HCT116 (cell line): Measurements from ENCODE around the gene KRTAP10-8. TPM values are rescaled to one million over a fixed set of nuclear protein-coding genes. Genes with fewer than 3 reads are reported as not detected.

Source experiments
- ATAC-seq: fragments of 200-7000 bp; cut with Tn5 transposase; 2 replicates; pipeline ENCODE4 v1.9.1; 2020; ENCODE audit warnings: mild to moderate bottlenecking, moderate library complexity
- BruUV-seq: library from RNA; stranded (reverse); fragments of 400-500 nt; replicated peaks from 2 replicates; lab custom pipeline; 2021; lab: Mats Ljungman, UMichigan
- CTCF ChIA-PET: fragments of 300-600 bp; sonication (Branson Sonifier 250); formaldehyde crosslinking; loops from one replicate; lab custom pipeline; 2021; ENCODE audit warnings: antibody characterized with exemption; lab: Charles Lee
- POLR2A ChIA-PET: fragments of 300-600, 350-600 bp; sonication (Branson Sonifier 250); formaldehyde crosslinking; loops from one replicate; lab custom pipeline; 2021; ENCODE audit warnings: antibody characterized with exemption; lab: Charles Lee
- RAD21 ChIA-PET, 2 experiments: fragments of 300-600 bp; sonication (Branson Sonifier 250); formaldehyde crosslinking; loops; one replicate each; lab custom pipeline; 2023; ENCODE audit warnings: low total read pairs in 2 of 2; ENCODE audit not compliant: uncharacterized antibody in 2 of 2, unreplicated experiment in 2 of 2, low non-redundant PET in 1 of 2; lab: Charles Lee
- DNase-seq: peaks from one replicate; pipeline ENCODE4 v3.0.0-alpha.2; 2010; ENCODE audit warnings: low read depth, low spot score
- H2AFZ ChIP-seq: fragments of 200-600 bp; shearing (Covaris generic), sonication (generic); 2 replicates; pipeline ENCODE4 v1.6.1; 2017; ENCODE audit warnings: low read depth, mixed run types, mixed read lengths, antibody characterized with exemption, low read length; ENCODE audit not compliant: poor library complexity, severe bottlenecking
- H3K27ac ChIP-seq: 2 replicates; pipeline ENCODE4 v1.5.1; 2012; ENCODE audit warnings: low read depth, low read length
- H3K27me3 ChIP-seq: fragments of 200-600 bp; sonication (generic); 2 replicates; pipeline ENCODE4 v1.6.1; 2016; ENCODE audit warnings: mixed run types, low read length, mixed read lengths; ENCODE audit not compliant: insufficient read depth
- H3K36me3 ChIP-seq, 2 experiments: fragments of 200-500 bp in 1 of 2; fragments of 200-600 bp in 1 of 2; sonication (Bioruptor generic) in 1 of 2; sonication (generic) in 1 of 2; 2 replicates each; pipeline versions ENCODE4 v1.5.1 to v1.6.1; 2014 to 2016; ENCODE audit warnings: low read length in 2 of 2, inconsistent platforms in 1 of 2, mixed read lengths in 1 of 2, mixed run types in 1 of 2; ENCODE audit not compliant: insufficient read depth in 2 of 2, control insufficient read depth in 1 of 2
- H3K4me1 ChIP-seq, 2 experiments: fragments of 200-600 bp in 1 of 2; sonication (generic) in 1 of 2; 2 replicates each; pipeline versions ENCODE4 v1.5.1 to v1.6.1; 2012 to 2017; ENCODE audit warnings: low read length in 2 of 2, inconsistent platforms in 1 of 2, mild to moderate bottlenecking in 1 of 2, mixed read lengths in 1 of 2, mixed run types in 1 of 2, moderate library complexity in 1 of 2; ENCODE audit not compliant: insufficient read depth in 2 of 2, control insufficient read depth in 1 of 2
- H3K4me2 ChIP-seq: fragments of 200-600 bp; sonication (generic); 2 replicates; pipeline ENCODE4 v1.6.1; 2017; ENCODE audit warnings: mixed run types, low read length, mixed read lengths
- H3K4me3 ChIP-seq, 2 experiments: fragments of 200-600 bp in 1 of 2; sonication (generic) in 1 of 2; replicated peaks in 1 of 2; 2 replicates each; pipeline ENCODE4 v1.5.1; 2011 to 2016; ENCODE audit warnings: low read length in 2 of 2, control low read depth in 1 of 2, low read depth in 1 of 2, mild to moderate bottlenecking in 1 of 2, mixed read lengths in 1 of 2, mixed run types in 1 of 2
- H3K79me2 ChIP-seq: fragments of 200-600 bp; sonication (generic); 2 replicates; pipeline ENCODE4 v1.6.1; 2017; ENCODE audit warnings: mild to moderate bottlenecking, mixed run types, low read length, moderate library complexity, mixed read lengths; ENCODE audit not compliant: insufficient read depth
- H3K9ac ChIP-seq: fragments of 200-600 bp; sonication (generic); 2 replicates; pipeline ENCODE4 v1.6.1; 2016; ENCODE audit warnings: low read length, mixed read lengths
- H3K9me2 ChIP-seq: fragments of 200-600 bp; sonication (generic), shearing (Covaris generic); 2 replicates; pipeline ENCODE4 v1.6.1; 2017; ENCODE audit warnings: mixed run types, mild to moderate bottlenecking, moderate library complexity; ENCODE audit not compliant: insufficient read depth
- H3K9me3 ChIP-seq, 2 experiments: fragments of 200-500 bp in 1 of 2; fragments of 200-600 bp in 1 of 2; sonication (Bioruptor generic) in 1 of 2; sonication (generic) in 1 of 2; 2 replicates each; pipeline ENCODE4 v1.6.1; 2014 to 2017; ENCODE audit warnings: low read length in 2 of 2, mixed read lengths in 2 of 2, inconsistent platforms in 1 of 2, low read depth in 1 of 2, mild to moderate bottlenecking in 1 of 2, mixed run types in 1 of 2, moderate library complexity in 1 of 2; ENCODE audit not compliant: control insufficient read depth in 1 of 2, insufficient read depth in 1 of 2
- H4K20me1 ChIP-seq: fragments of 200-600 bp; sonication (generic), shearing (Covaris generic); 2 replicates; pipeline ENCODE4 v1.6.1; 2017; ENCODE audit warnings: mixed run types, mild to moderate bottlenecking, moderate library complexity; ENCODE audit not compliant: insufficient read depth
- CBX3 ChIP-seq: IDR thresholded peaks from 2 replicates; pipeline ENCODE4 v1.6.1; 2012; ENCODE audit warnings: low read depth
- CEBPB ChIP-seq: IDR thresholded peaks from 2 replicates; pipeline ENCODE4 v1.6.1; 2012; ENCODE audit warnings: low read depth
- ELF1 ChIP-seq: IDR thresholded peaks from 2 replicates; pipeline ENCODE4 v1.6.1; 2012; ENCODE audit warnings: low read depth, borderline replicate concordance
- REST ChIP-seq: IDR thresholded peaks from 2 replicates; pipeline ENCODE4 v1.6.1; 2012; ENCODE audit warnings: low read depth
- SRF ChIP-seq: IDR thresholded peaks from 2 replicates; pipeline ENCODE4 v1.6.1; 2012; ENCODE audit warnings: low read depth
- TCF7L2 ChIP-seq: IDR thresholded peaks from 2 replicates; pipeline ENCODE4 v1.7.0; 2011; ENCODE audit warnings: borderline replicate concordance, inconsistent platforms; ENCODE audit not compliant: insufficient read depth, insufficient read length; ENCODE audit errors: extremely low read depth
- intact Hi-C: fragments of 100-400 bp; cut with micrococcal nuclease; formaldehyde crosslinking; loops from 2 replicates; pipeline ENCODE4 v1.10.0; 2022
- total RNA-seq: library from RNA; stranded (reverse); gene quantifications from one replicate; pipeline ENCODE4 v1.2.1, GENCODE V29; 2021; ENCODE audit not compliant: unreplicated experiment
- TF ChIP-seq, protein P1 (sequence below), 3 experiments: fragments of 200-600 bp in 1 of 3; sonication (generic) in 1 of 3; IDR thresholded peaks in 2 of 3; conservative IDR thresholded peaks in 1 of 3; 2 replicates each; pipeline ENCODE4 v1.5.1; 2012 to 2017; ENCODE audit warnings: low read depth in 2 of 3, low read length in 2 of 3, antibody characterized with exemption in 1 of 3, borderline replicate concordance in 1 of 3, control low read depth in 1 of 3, mild to moderate bottlenecking in 1 of 3, mixed read lengths in 1 of 3, mixed run types in 1 of 3, moderate library complexity in 1 of 3; ENCODE audit not compliant: insufficient read depth in 1 of 3

KRTAP10-8 gene
- total RNA-seq, 1 experiment from 2014 or later = not detected

DNA sequence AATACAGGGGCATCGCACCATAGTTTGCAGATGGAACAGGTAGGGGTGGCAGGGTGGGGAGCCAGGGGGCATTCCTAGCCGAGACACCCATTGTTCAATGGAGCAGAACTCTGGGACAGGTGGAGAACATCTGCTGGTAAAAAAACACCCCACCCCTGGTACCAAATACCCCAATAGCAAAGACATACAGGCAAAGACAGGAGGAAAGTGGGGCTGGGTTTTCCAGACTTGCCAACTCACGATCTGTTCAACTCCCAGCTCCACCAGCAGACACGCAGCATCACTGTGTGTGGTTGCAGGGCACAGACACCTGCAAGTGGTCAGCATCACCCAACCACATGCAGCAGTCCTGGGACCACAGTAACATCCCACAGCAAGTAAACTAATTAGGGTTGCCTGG lies 328 bp upstream of the KRTAP10-8 start:
- RAD21 ChIA-PET = no interaction called here

More for the DNA sequence above, 328 bp upstream of the KRTAP10-8 start:
- H3K9ac ChIP-seq = no peak overlapping the region
- no peaks in the 10 kb centered on the region for H3K9me2 ChIP-seq
- POLR2A ChIA-PET = no interaction called here
- H3K27me3 ChIP-seq = no peaks in the 10 kb centered on the region
- no peaks in the 10 kb centered on the region for H4K20me1 ChIP-seq
- H3K4me1 ChIP-seq = no peaks in the 10 kb centered on the region
- no peaks in the 10 kb centered on the region for H3K36me3 ChIP-seq
- CTCF ChIA-PET = no interaction called here
- intact Hi-C loops = no loop called here
- H3K4me2 ChIP-seq = no peak overlapping the region
- H3K27ac ChIP-seq = no peak overlapping the region
- no TSS peak for BruUV-seq
- no peak overlapping the region for H3K4me3 ChIP-seq
- no peaks in the 10 kb centered on the region for H3K79me2 ChIP-seq
- peaks cover 3 to 5% of the 10 kb centered on the region in 2 experiments; a peak in 2 of 4 replicates for H3K9me3 ChIP-seq
- ATAC-seq (no peak), DNase-seq (no peak)
- no peak overlapping the region for H2AFZ ChIP-seq
- TF ChIP-seq, protein P1, sequence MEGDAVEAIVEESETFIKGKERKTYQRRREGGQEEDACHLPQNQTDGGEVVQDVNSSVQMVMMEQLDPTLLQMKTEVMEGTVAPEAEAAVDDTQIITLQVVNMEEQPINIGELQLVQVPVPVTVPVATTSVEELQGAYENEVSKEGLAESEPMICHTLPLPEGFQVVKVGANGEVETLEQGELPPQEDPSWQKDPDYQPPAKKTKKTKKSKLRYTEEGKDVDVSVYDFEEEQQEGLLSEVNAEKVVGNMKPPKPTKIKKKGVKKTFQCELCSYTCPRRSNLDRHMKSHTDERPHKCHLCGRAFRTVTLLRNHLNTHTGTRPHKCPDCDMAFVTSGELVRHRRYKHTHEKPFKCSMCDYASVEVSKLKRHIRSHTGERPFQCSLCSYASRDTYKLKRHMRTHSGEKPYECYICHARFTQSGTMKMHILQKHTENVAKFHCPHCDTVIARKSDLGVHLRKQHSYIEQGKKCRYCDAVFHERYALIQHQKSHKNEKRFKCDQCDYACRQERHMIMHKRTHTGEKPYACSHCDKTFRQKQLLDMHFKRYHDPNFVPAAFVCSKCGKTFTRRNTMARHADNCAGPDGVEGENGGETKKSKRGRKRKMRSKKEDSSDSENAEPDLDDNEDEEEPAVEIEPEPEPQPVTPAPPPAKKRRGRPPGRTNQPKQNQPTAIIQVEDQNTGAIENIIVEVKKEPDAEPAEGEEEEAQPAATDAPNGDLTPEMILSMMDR (IDR thresholded peaks at IDR 0.05 in 2 of 3, conservative IDR thresholded peaks at IDR 0.05 in 1 of 3; ENCODE audit: borderline replicate concordance in 1 of 3, insufficient read depth in 1 of 3, low read depth in 2 of 3, low read length in 2 of 3) = no peak
- TF ChIP-seq REST = no peak
- TF ChIP-seq CBX3 = no peak
- no peak for TF ChIP-seq CEBPB
- TF ChIP-seq ELF1 = no peak
- no peak for TF ChIP-seq SRF
- TF ChIP-seq TCF7L2 = no peak
